Sigmoid colon (tissue), 7 donors: Measurements from ENCODE around the gene MFAP4. TPM values are rescaled to one million over a fixed set of nuclear protein-coding genes. Genes with fewer than 3 reads are reported as not detected.

ENCODE experiments used
- DNase-seq: peaks from one replicate; pipeline ENCODE4 v3.0.0-alpha.2; 2019
- H3K27ac ChIP-seq, 4 donors: fragments of 200-600 bp; sonication (generic); one replicate each; pipeline ENCODE4 v1.5.1; 2016 to 2019; ENCODE audit warnings: mild to moderate bottlenecking in 1 of 4
- H3K27me3 ChIP-seq, 3 donors: fragments of 200-600 bp; sonication (generic); one replicate each; pipeline ENCODE4 v1.5.1; 2019; ENCODE audit warnings: mild to moderate bottlenecking in 1 of 3
- H3K36me3 ChIP-seq, 4 donors: fragments of 200-600 bp; sonication (generic); one replicate each; pipeline ENCODE4 v1.5.1; 2016 to 2019
- H3K4me1 ChIP-seq, 4 donors: fragments of 200-600 bp; sonication (generic); one replicate each; pipeline ENCODE4 v1.5.1; 2017 to 2019
- H3K4me3 ChIP-seq, 4 donors: fragments of 200-600 bp; sonication (generic); one replicate each; pipeline ENCODE4 v1.5.1; 2017 to 2019; ENCODE audit warnings: mild to moderate bottlenecking in 2 of 4, moderate library complexity in 1 of 4
- H3K9me3 ChIP-seq, 4 donors: fragments of 200-600 bp in 3 of 4; sonication (generic) in 3 of 4; one replicate each; pipeline versions ENCODE4 v1.5.1 to v1.6.1; 2013 to 2019
- CTCF ChIP-seq, 4 experiments: fragments of 450-650 bp in 3 of 4; fragments of 200-600 bp in 1 of 4; IDR thresholded peaks; one replicate each; pipeline ENCODE4 v1.5.1; 2016 to 2019; ENCODE audit warnings: antibody characterized with exemption in 4 of 4, mild to moderate bottlenecking in 3 of 4, moderate library complexity in 2 of 4
- EP300 ChIP-seq, 4 donors: sonication (generic); formaldehyde crosslinking; IDR thresholded peaks; one replicate each; pipeline ENCODE4 v1.6.1; 2017; ENCODE audit warnings: antibody characterized with exemption in 4 of 4
- POLR2A ChIP-seq, 2 donors: fragments of 450-650 bp; IDR thresholded peaks; one replicate each; pipeline ENCODE4 v1.6.1; 2016; ENCODE audit warnings: antibody characterized with exemption in 2 of 2, mild to moderate bottlenecking in 2 of 2, moderate library complexity in 2 of 2
- POLR2AphosphoS5 ChIP-seq, 4 donors: sonication (generic); formaldehyde crosslinking; IDR thresholded peaks; one replicate each; pipeline ENCODE4 v1.6.1; 2017; ENCODE audit warnings: antibody characterized with exemption in 4 of 4
- WGBS, 2 donors: extraction: QIAGEN DNeasy Blood & Tissue Kit; methylation state at CpG; one replicate each; pipeline ENCODE4 v1.1.7; 2013; 5-methylcytosine and 5-hydroxymethylcytosine counted together
- intact Hi-C: fragments of 100-400 bp; cut with DNase I; formaldehyde crosslinking; loops from one replicate; pipeline ENCODE4 v1.15.1; 2023
- polyA plus RNA-seq, 3 donors: library from polyadenylated mRNA; stranded (reverse); fragments of 200-250 nt; gene quantifications; one replicate each; pipeline ENCODE4 v1.2.3, GENCODE V29; 2013
- total RNA-seq, 4 donors: library from RNA; depleted of rRNA; stranded (reverse); fragments of >200 nt; gene quantifications; one replicate each; pipeline ENCODE4 v1.1.0, GENCODE V29; 2016
- donor health status: healthy with polysubstance abuse.
- donor health status: Bipolar disorder and iron deficiency.
- donor health status: healthy.

The MFAP4 gene
- total and polyA plus RNA-seq, 7 donors = 9.9 to 324 (median 189) TPM

GRCh38 chr17:19403021-19403420 lies 16.0 kb upstream of the MFAP4 start:
- Histone ChIP-seq H3K27ac (no peak overlapping the region), H3K36me3 (no peaks in the 10 kb centered on the region), H3K4me1 (peaks cover 0 to 30% (median 18%) of the 10 kb centered on the region in 4 donors), H3K27me3 (no peaks in the 10 kb centered on the region), H3K9me3 (no peaks in the 10 kb centered on the region), H3K4me3 (no peak overlapping the region)
- TF ChIP-seq POLR2AphosphoS5 (IDR thresholded peaks at IDR 0.05) = no peak
- TF ChIP-seq EP300 (IDR thresholded peaks at IDR 0.05) = no peak
- no peak for TF ChIP-seq CTCF (IDR thresholded peaks at IDR 0.05)
- no peak for TF ChIP-seq POLR2A (IDR thresholded peaks at IDR 0.05)
- DNase-seq = peak; percentile 51
- intact Hi-C loops = no loop called here
- 92 to 96% methylated on average over 4 of the region's 4 CpGs for WGBS, 2 donors

- no peaks in the 10 kb centered on the region for H3K9me3 ChIP-seq
- 74 to 84% methylated on average over 1 of the region's 1 CpG for WGBS, 2 donors
- peak; percentile 10 for DNase-seq
- no peaks in the 10 kb centered on the region for H3K36me3 ChIP-seq
- peak overlapping the region; percentile 24 to 46 (median 33) for H3K27ac ChIP-seq
- no peak overlapping the region for H3K4me3 ChIP-seq
- no peaks in the 10 kb centered on the region for H3K27me3 ChIP-seq
- no peak for TF ChIP-seq CTCF (IDR thresholded peaks at IDR 0.05)
- TF ChIP-seq POLR2A (IDR thresholded peaks at IDR 0.05) = no peak
- TF ChIP-seq POLR2AphosphoS5 (IDR thresholded peaks at IDR 0.05) = no peak
- no peak for TF ChIP-seq EP300 (IDR thresholded peaks at IDR 0.05)
- intact Hi-C loops = no loop called here
- H3K4me1 ChIP-seq = peaks cover 0 to 37% (median 26%) of the 10 kb centered on the region in 4 donors
Observed at GRCh38 chr17:19402171-19402570, 15.2 kb upstream of the MFAP4 start.

GRCh38 chr17:19401321-19402010 lies 14.5 kb upstream of the MFAP4 start:
- intact Hi-C loops = no loop called here

GRCh38 chr17:19399750-19400450 lies 12.9 kb upstream of the MFAP4 start:
- no peak for TF ChIP-seq POLR2A (IDR thresholded peaks at IDR 0.05)
- TF ChIP-seq EP300 (IDR thresholded peaks at IDR 0.05) = no peak
- no peak for TF ChIP-seq CTCF (IDR thresholded peaks at IDR 0.05)
- TF ChIP-seq POLR2AphosphoS5 (IDR thresholded peaks at IDR 0.05) = no peak
- Histone ChIP-seq H3K9me3 (no peaks in the 10 kb centered on the region), H3K4me1 (peaks cover 0 to 37% (median 26%) of the 10 kb centered on the region in 4 donors), H3K4me3 (no peak overlapping the region), H3K27me3 (no peaks in the 10 kb centered on the region), H3K27ac (no peak overlapping the region), H3K36me3 (no peaks in the 10 kb centered on the region)
- intact Hi-C loops = no loop called here
- WGBS, 2 donors = 84 to 92% methylated on average over 3 of the region's 3 CpGs
- DNase-seq = no peak

More at GRCh38 chr17:19401321-19402010, 14.5 kb upstream of the MFAP4 start:
- 60 to 76% methylated on average over 8 of the region's 8 CpGs for WGBS, 2 donors
- peak; percentile 35 for DNase-seq
- Histone ChIP-seq H3K4me3 (no peak overlapping the region), H3K4me1 (peaks cover 0 to 37% (median 26%) of the 10 kb centered on the region in 4 donors), H3K27me3 (no peaks in the 10 kb centered on the region), H3K36me3 (no peaks in the 10 kb centered on the region), H3K27ac (peak overlapping the region; percentile 24 to 46 (median 33)), H3K9me3 (no peaks in the 10 kb centered on the region)
- TF ChIP-seq POLR2A (IDR thresholded peaks at IDR 0.05) (no peak), POLR2AphosphoS5 (IDR thresholded peaks at IDR 0.05) (no peak), EP300 (IDR thresholded peaks at IDR 0.05) (no peak)
